Measurements from ENCODE around the gene KRT4.

GRCh38 chr12:52817003-52817698, 3.2 kb upstream of the KRT4 start:
- no peak for TF ChIP-seq POLR2A (IDR thresholded peaks at IDR 0.05)
- TF ChIP-seq CTCF (IDR thresholded peaks at IDR 0.05) = no peak

All from adrenal gland (tissue), 5 donors.